Inflammatory macrophage treated with lipopolysaccharide for 1 hour (primary cell): Measurements from ENCODE around the gene TPT1.
A peak's percentile ranks its signal among the peaks of the same experiment; 100 is the strongest.
"Not testable (repeated sequence)": the region's sequence is repeated elsewhere in the genome, so short reads cannot be mapped to it uniquely, and the experiment has no call there.

ENCODE experiments used
- DNase-seq, 2 donors: peaks; one replicate each; pipeline ENCODE4 v3.0.0-alpha.2; 2020 to 2022

Gene TPT1

GRCh38 chr13:45365558-45365885 is 24.5 kb upstream of the TPT1 start:
- DNase-seq, result no peak

- DNase-seq, result no peak
Measured at GRCh38 chr13:45364876-45365557, 24.0 kb upstream of the TPT1 start.

DNA sequence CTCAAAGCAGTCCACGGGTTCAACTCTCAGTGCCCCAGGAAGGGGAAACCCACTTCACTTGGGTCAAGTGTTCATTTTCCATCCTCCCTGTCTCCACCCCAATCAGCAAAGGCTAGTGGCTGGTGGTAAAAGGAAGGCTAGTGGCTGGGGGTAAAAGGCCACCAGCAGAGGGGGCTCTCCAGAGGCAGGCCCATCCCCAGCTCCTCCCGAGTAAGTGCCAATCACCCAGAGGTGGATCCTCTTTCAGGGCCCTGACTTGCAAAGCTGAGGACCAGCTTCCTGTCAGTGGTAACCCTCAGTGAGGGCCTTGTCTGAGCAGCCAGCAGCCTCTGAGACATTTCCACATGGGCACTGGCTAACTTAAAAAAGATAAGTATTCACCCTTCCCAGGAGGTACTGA is 22.0 kb upstream of the TPT1 start:
- no peak for DNase-seq

DNA sequence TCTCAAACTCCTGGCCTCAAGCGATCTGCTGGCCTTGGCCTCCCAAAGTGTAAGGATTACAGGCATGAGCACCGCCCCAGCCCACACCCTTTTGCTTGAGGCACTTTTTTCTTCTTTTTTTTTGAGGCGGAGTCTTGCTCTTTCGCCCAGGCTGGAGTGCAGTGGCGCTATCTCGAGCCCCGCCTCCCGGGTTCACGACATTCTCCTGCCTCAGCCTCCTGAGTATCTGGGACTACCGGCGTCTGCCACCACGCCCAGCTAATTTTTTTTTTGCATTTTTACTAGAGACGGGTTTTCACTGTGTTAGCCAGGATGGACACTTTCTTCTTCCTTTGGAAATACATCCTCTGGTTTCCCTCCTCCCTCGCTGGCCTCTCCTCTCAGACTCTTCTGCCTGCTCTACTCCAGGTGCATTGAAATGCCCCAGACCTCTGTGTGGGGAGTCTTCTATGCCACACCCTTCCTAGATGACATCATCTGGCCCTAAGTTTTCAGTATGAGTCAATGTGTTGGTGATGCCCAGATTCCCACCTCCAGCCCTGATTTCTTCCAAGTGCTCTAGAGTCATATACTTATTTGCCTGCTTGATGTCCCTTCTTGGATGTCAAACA is 20.7 kb upstream of the TPT1 start:
- no peak for DNase-seq

DNA sequence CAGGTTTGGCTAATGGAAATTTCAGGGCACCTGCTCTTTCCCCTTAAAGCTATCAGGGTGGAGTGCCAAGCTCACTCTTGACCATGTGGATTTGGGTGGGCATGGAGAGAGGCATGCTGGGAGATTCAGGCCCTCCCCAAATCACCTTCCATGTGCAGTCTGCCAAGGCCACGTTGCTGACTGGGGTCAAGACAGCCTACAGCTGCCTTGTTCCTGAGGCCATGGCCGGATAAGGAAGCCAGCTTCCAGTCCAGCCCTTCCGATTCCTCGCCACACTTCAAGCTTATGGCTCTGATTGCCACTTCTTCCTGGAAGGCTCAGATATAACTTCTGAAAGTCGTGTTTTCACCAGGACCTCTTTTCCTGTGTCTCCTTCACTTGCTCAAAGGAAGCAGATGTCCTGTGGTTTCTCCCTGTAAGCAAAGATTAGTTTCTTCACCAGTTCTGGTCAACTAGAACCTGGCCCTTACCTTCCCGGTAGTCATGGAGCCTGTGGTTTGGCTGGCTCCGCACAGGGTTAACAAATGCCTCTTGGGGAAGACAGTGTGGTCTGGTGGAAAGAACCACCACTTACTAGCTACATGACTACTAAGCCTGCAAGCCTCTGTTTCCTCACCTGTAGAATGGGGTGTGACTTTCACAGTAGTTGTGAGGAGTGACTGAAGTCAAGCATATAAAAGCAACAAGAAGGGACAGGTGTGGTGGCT is 16.1 kb upstream of the TPT1 start:
- no peak for DNase-seq

DNA sequence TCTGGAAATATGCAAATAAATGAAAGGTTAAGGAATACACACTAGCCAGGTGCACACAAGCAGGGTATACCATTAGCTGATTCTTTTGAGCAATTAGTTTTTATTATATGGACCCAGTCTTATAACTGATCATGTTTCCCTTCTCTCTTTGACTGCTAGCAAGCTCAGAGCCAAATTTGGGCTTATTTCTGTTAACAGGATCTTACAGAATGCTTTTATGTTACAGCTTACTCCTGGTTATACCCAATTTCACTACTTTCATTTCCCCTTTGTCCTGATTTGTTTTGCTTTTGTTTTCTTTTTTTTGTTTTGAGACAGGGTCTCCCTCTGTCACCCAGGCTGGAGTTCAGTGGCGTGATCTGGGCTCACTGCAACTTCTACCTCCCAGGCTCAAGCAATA is 12.9 kb upstream of the TPT1 start:
- no peak for DNase-seq

- DNase-seq, result no peak
Measured at GRCh38 chr13:45352031-45352430, 11.0 kb upstream of the TPT1 start.

- DNase-seq, result no peak
Measured at GRCh38 chr13:45350152-45350551, 9.2 kb upstream of the TPT1 start.

DNA sequence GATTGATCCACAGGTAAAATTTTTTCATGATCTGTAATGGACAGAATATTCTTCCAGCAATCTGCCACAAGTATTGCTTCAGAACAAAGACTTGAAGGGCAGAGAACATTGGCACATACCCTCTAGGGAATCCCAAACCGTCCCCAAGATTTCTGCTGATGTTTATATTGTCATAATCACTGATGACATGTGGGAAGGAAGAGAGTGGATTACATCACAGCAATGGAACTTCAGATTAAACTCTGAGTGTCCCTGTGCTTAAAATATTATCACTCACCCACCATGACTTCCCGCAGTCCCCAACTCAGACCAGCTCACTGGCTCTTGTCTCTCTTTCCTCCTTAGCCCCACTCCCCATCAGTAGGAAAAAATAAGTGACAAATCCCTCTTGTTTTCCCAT is 8.5 kb upstream of the TPT1 start:
- peak; percentile 81 to 87 for DNase-seq

- not testable (repeated sequence) for DNase-seq
Measured at GRCh38 chr13:45344064-45344463, 3.1 kb upstream of the TPT1 start.

DNA sequence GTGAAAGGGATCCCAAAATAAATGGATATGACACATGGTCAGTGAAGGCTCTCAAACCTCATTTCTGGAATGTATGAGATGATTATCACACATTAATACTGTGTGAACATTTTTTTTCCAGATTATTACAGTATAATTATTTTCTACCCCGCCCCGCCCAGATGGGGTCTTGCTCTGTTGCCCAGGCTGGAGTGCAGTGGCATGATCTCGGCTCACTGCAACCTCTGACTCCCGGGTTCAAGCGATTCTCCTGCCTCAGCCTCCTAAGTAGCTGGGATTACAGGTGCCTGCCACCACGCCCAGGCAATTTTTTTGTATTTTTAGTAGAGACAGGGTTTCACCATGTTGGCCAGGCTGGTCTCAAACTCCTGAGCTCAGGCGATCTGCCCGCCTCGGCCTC is 2.1 kb upstream of the TPT1 start:
- DNase-seq, result not testable (repeated sequence)

DNA sequence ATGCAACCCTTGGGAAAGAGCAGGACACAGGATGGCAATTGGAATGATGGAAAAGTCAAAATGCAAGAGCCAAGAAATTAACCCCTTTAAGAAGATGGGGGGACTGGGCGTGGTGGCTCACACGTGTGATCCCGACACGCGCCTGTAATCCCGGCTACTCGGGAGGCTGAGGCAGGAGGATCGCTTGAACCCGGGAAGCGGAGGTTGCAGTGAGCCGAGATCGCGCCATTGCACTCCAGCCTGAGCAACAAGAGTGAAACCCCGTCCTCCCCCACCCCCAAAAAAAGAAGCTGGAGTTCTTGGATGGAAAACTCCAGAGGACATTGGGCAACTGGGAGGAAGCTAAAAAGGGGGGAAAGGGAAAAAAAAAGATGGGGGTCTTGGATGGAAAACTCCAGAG is 1.7 kb upstream of the TPT1 start:
- DNase-seq, result not testable (repeated sequence)

DNA sequence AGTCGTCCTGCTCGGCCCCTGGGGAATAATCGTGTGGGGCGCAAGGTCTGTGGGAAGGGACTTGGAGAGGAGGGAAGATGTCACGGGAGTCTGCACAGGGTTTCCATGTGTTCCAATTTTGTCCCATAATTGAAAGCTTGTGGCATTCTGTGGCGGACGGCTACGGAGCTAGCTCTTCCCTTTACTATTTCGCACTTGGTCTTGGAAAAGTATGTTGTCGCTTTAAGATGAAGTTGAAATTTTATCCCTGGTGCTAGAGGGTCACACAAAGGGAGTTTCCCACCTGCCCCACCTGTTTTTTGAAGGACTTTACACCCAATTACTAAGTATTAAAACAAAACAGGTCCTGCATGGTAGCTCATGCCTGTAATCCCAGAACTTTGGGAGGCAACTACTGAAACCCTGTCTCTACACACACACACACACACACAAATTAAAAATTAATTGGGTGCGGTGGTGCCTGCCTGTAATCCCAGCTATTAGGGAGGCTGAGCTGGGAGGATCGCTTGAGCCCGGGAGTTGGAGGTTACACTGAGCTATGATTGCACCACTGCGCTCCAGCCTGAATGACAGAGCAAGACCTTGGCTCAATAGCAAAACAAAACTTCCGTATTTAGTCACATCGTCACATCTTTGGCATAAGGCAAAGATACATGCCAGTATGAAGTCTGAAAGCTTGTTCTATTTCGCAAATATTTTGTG is 967 bp upstream of the TPT1 start:
- peak; percentile 75 for DNase-seq

DNA sequence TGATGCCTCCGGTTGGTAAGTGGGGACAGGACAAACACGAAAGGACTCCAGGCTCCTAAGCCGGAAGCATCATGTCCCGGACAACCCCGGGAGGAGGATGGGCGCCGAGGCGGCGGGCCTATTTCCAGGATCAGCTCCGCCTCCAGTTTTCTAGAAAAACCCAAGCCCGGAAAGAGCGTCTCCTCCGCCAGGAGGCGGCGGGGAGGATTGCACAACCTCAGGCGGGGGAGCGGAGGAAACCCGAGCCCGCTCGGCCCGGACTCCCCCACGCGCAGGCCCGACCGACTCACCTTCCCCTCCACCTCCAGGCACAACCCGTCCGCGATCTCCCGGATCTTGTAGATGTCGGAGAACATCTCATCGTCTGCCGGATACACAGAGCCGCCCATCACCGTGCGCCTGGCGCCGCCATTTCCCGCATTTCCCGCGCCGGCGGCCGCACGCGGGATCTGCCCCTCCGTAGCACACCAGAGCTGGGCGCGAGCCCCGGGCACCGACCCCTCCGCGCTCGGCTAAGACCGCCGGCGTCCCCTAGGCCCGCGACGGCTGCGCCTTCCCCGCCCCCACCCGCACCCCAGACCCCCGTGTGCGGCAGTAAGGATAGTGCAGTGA is 455 bp downstream of the TPT1 start:
- peak; percentile 93 to 97 for DNase-seq

- no peak for DNase-seq
Measured at GRCh38 chr13:45339867-45340266, 1.1 kb downstream of the TPT1 start.

DNA sequence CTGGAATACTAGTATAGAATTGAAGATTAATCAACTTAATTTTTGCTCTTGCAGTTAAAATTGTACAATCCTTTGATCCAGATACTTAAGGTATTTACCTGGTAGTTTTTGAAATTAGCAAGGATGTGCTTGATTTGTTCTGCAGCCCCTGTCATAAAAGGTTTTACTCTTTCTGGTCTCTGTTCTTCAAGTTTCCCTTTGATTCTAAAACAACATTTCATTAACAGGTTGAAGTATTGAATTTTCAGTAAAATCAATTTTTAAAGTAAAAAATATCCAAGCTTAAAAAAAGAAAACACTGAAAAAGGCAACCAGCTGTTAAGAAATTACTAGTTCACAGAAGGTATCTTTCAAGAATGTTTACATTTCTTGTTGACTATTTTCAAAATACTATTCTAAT is 1.6 kb downstream of the TPT1 start:
- no peak for DNase-seq

GRCh38 chr13:45337803-45338202 is 3.2 kb downstream of the TPT1 start:
- DNase-seq, result no peak

DNA sequence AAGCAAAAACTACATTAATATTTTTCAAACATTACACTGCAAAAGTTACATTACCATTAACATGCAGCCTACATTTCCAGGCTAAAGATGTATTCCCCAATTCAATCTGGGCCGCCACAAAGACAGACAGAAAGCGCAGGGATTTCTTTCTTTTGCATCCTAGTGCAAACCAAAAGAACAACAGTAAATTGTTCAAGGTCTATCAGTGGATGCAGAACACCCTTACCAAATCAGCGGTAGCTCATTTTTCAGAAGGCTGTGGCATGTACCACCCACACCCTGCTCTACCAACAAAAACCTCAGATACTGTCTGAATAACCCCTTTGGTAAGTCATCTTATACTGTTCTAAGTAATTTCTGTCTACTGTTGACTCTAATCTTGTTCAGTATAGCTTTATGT is 3.6 kb downstream of the TPT1 start:
- no peak for DNase-seq

DNA sequence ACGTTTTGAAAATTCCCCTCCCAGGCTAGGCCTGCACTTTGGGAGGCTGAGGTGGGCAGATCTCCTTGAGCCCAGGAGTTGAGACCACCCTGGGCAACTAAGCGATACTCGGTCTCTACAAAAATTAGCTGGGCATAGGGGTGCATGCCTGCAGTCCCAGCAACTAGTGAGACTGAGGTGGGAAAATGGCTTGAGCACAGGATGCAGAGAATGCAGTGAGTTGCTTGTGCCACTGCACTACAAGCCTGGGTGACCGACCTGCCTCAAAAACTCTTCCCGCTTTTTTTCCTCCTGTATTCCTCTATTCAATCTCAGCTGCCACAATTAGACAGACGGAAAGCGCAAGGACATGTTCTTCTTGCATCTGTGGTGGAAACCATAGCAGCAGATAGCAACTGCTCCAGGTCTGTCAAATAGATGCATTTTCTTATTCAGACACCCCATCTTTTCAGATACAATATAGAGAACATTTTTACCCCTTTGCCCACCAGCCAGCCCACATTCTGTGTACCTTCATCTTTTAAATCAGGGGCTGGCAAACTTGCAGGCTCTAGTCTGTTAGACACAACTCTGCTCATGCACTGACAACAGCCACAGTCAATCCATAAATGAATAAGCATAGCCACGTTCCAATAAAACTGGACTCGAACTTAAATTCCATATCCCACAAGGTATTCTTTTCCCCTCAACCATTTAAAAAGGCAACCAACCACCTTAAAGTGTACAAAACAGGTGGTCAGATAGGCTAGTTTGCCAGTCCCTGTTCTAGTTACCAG is 4.8 kb downstream of the TPT1 start:
- no peak for DNase-seq

DNA sequence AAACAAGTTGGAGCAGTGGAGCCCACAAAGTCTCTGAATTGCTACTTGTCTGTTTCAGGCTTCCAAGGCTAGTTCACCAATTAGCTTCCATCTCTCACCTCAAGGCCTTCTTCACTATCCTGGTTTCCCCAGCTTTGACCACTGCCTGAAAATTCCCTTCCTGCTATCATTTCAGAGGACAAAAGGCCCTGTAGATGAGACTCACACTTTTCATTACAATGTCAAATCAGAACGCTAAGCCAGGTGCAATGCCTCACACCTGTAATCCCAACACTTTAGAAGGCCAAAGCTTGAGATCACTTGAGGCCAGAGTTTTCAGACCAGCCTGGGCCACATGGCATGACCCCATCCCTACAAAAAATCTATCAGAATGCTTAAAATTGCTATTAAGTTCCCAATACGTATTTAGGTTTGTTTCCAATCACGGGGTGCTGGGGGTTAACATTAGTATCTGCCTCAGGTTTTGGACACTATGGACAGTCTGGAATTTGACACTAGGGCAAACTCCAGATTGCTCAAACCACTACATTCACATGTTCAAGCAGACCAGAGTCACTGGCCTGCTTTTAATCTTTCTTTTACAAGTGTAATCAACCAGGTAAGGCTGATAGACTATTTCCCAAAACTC is 5.5 kb downstream of the TPT1 start:
- DNase-seq, result no peak

GRCh38 chr13:45333977-45334922 is 6.7 kb downstream of the TPT1 start:
- DNase-seq, result no peak
